Measurements from ENCODE around the gene FBXL12. TPM values are rescaled to one million over a fixed set of nuclear protein-coding genes. Genes with fewer than 3 reads are reported as not detected.
A peak's percentile ranks its signal among the peaks of the same experiment; 100 is the strongest.

FBXL12 gene
- 10 to 100 TPM; 35.5 to 36.0 TPM for total RNA-seq

DNA sequence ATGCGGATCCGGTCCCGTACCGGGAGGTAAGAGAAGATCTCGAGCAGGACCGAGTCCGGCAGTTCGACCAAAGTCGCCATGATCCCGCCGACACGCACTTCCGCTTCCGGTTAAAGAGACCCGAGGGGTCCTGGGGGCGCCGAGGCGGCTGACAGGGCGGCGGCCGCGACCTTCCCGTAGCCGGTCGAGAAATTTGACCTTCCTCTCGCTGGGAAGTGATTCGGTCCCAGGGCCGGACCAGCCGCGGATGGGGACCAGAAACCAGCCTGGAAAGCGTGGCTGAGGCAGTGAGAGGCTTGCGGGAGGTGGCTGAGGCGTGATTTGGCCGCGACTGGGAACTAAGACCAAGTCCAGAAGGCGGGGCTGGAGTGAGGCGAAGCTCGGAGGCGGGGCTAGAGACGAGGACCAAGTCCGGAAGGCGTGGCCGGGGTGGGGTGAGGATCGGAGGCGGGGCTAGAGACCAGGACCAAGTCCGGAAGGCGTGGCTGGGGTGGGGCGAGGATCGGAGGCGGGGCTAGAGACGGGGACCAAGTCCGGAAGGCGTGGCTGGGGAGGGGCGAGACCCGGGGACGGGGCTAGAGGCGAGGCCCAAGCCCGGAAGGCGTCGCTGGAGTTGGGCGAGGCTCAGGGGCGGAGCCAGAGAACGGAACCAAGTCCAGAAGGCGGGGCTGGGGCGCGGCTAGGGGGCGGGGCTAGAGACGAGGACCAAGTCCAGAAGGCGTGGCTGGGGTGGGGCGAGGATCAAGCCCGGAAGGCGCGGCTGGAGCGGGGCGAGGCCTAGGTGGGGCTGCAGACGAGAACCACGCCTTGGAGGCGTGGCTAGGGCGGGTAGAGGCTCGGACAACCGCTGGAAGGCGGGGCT is at the start of gene FBXL12:
Gene FBXL12, minus strand, starts transcription at position 346 of the 862 bp plus-strand sequence. Its CDS starts 266 bp downstream, at position 80.
- peak; percentile 95 for ATAC-seq
- Mint-ChIP-seq H3K4me3 (peak within 1 kb of the TSS; percentile 89), H3K9me3 (no peaks in the 10 kb centered on the region), H3K4me1 (ENCODE audit: low read depth in 2 of 2) (peaks cover 22 to 29% of the 10 kb centered on the region in 2 donors), H3K27me3 (no peaks in the 10 kb centered on the region), H3K27ac (peak within 1 kb of the TSS; percentile 82 to 83), H3K36me3 (peaks cover 10% of the 10 kb centered on the region)
- peak; percentile 100 for DNase-seq (ENCODE audit: low spot score)

- Mint-ChIP-seq H3K9me3 (no peaks in the 10 kb centered on the region), H3K27me3 (no peaks in the 10 kb centered on the region), H3K4me3 (no peak overlapping the region), H3K4me1 (ENCODE audit: low read depth in 2 of 2) (peaks cover 18 to 21% of the 10 kb centered on the region in 2 donors), H3K36me3 (no peaks in the 10 kb centered on the region), H3K27ac (no peak overlapping the region)
- ATAC-seq: peak; percentile 54 to 67
- no peak for DNase-seq (ENCODE audit: low spot score)
These were observed 47.0 kb upstream of the FBXL12 start for GRCh38 chr19:9865732-9866501.

DNA sequence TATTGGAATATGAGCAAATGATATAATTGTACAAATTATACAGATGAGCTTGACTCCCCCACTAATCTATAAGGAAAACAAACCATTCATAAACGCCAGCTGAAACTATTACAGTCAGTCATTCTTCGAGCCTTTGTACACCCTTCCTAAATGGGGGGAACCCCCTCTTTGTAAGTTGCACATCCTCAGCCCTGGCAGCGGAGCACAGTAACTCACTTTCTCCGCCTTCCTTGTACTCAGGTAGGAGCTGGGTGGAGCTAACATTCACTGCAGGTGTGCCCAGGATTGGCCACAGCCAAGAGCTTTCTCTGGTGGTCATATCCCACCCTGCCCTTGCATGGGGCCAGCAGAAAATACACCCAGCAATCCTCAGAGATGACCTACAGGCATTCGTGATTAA is 44.9 kb upstream of the FBXL12 start:
- DNase-seq (ENCODE audit: low spot score): no peak
- Mint-ChIP-seq H3K27ac (no peak overlapping the region), H3K4me1 (ENCODE audit: low read depth in 2 of 2) (peaks cover 24 to 27% of the 10 kb centered on the region in 2 donors), H3K4me3 (no peak overlapping the region), H3K36me3 (no peaks in the 10 kb centered on the region), H3K9me3 (no peaks in the 10 kb centered on the region), H3K27me3 (no peaks in the 10 kb centered on the region)
- ATAC-seq: no peak

GRCh38 chr19:9862938-9863337 is 44.1 kb upstream of the FBXL12 start:
- ATAC-seq (no peak), DNase-seq (ENCODE audit: low spot score) (no peak)
- Mint-ChIP-seq H3K27ac (peak overlapping the region in 1 of 2 donors; percentile 62), H3K36me3 (no peaks in the 10 kb centered on the region), H3K9me3 (no peaks in the 10 kb centered on the region), H3K4me3 (no peak overlapping the region), H3K4me1 (ENCODE audit: low read depth in 2 of 2) (peaks cover 32 to 35% of the 10 kb centered on the region in 2 donors), H3K27me3 (no peaks in the 10 kb centered on the region)

DNA sequence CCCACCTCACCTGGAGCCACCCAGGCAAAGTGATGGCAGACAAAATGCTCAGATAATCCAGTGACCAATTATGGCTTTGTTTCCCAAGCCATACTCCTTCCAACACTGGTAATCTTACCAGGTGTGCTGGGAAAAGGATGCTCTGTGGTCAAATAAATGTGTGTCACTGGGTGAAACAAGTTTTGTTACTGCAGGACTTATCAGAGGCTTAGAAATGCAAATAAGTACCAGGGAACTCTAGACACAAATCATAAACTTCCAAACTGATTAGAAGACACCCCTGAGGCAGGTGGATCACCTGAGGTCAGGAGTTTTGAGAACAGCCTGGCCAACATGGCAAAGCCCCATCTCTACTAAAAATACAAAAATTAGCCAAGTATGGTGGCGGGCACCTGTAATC is 42.6 kb upstream of the FBXL12 start:
- no peak for DNase-seq (ENCODE audit: low spot score)
- Mint-ChIP-seq H3K27ac (peak overlapping the region in 1 of 2 donors; percentile 11), H3K4me3 (no peak overlapping the region), H3K9me3 (no peaks in the 10 kb centered on the region), H3K4me1 (ENCODE audit: low read depth in 2 of 2) (peaks cover 37 to 41% of the 10 kb centered on the region in 2 donors), H3K36me3 (no peaks in the 10 kb centered on the region), H3K27me3 (no peaks in the 10 kb centered on the region)
- no peak for ATAC-seq

DNA sequence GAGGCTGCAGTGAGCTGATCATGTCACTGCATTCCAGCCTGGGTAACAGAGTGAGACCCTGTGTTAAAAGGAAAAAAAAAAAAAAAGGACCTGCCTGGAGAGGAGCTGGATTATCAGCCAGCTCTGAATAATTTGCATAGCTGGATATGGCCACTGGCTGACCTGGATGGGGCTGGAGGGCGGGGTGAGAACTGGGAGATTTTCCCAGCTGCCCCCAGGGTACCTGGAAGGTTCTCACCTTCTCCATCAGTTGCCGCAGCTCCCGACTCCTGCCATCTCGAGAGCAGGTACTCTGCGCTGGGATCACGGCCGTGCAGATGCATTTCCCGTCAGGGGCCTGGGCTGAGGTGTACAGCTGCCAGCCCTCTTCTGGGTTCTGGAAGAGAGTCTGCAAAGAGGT is 41.5 kb upstream of the FBXL12 start:
- Mint-ChIP-seq H3K4me3 (no peak overlapping the region), H3K4me1 (ENCODE audit: low read depth in 2 of 2) (peaks cover 31 to 33% of the 10 kb centered on the region in 2 donors), H3K27me3 (no peaks in the 10 kb centered on the region), H3K9me3 (no peaks in the 10 kb centered on the region), H3K36me3 (no peaks in the 10 kb centered on the region), H3K27ac (no peak overlapping the region)
- DNase-seq (ENCODE audit: low spot score) (no peak), ATAC-seq (no peak)

- H3K36me3 Mint-ChIP-seq: no peaks in the 10 kb centered on the region
- peaks cover 30 to 33% of the 10 kb centered on the region in 2 donors for H3K4me1 Mint-ChIP-seq (ENCODE audit: low read depth in 2 of 2)
- H3K27me3 Mint-ChIP-seq: no peaks in the 10 kb centered on the region
- DNase-seq (ENCODE audit: low spot score): no peak
- H3K27ac Mint-ChIP-seq: peak overlapping the region; percentile 83 to 86
- no peak for ATAC-seq
- H3K4me3 Mint-ChIP-seq: peak overlapping the region; percentile 80
- no peaks in the 10 kb centered on the region for H3K9me3 Mint-ChIP-seq
These were observed 39.9 kb upstream of the FBXL12 start for GRCh38 chr19:9858766-9859165.

DNA sequence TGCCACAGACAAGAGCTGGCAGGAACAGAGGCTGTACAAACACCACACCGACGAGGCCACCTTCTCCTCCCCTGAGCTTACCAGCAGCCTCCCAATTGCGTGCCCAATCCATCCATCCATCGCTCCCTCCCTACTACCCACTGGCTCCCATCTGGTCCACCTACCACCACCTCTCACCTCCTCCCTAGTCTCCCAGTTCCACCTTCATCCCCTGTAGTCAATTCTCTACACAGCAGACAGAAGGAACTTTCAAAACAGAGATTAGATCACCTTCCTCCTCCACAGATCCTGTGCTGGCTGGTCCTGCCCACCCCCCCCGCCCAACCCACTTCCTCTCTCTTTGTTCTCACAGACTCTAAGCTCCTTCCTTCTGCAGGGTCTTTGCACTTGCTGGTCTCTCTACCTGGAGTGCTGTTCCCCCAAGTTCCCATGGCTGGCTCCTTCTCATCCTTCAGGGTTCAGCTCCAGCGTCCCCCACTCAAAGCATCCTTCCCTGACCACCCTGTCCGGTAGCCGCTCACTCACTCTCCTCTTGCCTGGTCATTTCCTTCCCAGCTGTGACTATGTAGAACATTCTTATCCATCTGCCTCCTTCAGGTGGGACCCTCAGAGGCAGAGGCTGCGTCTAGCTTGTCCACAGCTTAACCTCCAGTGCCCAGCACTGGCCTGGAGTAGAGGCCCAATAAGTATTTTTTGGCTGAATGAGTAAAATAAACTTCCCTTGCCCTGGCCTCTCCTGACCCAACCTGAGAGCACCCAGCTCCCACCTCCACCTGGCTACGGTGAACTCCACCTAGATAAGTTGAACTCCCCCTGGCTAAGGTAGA is 39.3 kb upstream of the FBXL12 start:
- ATAC-seq: peak; percentile 21 to 47
- peak overlapping the region; percentile 83 to 86 for H3K27ac Mint-ChIP-seq
- no peaks in the 10 kb centered on the region for H3K9me3 Mint-ChIP-seq
- H3K27me3 Mint-ChIP-seq: no peaks in the 10 kb centered on the region
- peaks cover 30 to 31% of the 10 kb centered on the region in 2 donors for H3K4me1 Mint-ChIP-seq (ENCODE audit: low read depth in 2 of 2)
- H3K36me3 Mint-ChIP-seq: no peaks in the 10 kb centered on the region
- peak overlapping the region; percentile 80 for H3K4me3 Mint-ChIP-seq
- no peak for DNase-seq (ENCODE audit: low spot score)

GRCh38 chr19:9857076-9857721 is 38.3 kb upstream of the FBXL12 start:
- H3K4me1 Mint-ChIP-seq (ENCODE audit: low read depth in 2 of 2): peaks cover 27 to 28% of the 10 kb centered on the region in 2 donors
- DNase-seq (ENCODE audit: low spot score) (no peak), ATAC-seq (no peak)
- peak overlapping the region; percentile 83 to 86 for H3K27ac Mint-ChIP-seq
- no peaks in the 10 kb centered on the region for H3K27me3 Mint-ChIP-seq
- H3K9me3 Mint-ChIP-seq: no peaks in the 10 kb centered on the region
- H3K36me3 Mint-ChIP-seq: no peaks in the 10 kb centered on the region
- peak overlapping the region; percentile 80 for H3K4me3 Mint-ChIP-seq

DNA sequence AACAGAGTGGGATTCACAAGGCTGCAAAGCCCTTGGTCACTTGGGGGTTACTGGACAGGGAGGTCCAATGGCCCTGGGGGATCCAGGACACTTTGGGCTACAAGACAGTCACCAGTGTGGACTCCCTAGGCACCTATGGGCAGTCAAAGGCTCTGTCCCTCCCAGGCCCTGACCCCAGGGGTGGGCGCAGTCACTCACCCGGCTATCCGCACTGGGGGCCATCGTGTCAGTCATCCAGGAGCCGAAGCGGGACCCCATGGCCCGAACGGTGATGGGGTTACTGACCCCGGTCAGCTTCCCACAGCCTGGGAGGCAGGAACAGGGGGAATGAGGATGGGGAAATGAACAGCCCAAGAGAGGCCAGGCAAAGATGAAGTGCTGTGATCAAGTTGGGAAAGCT is 37.7 kb upstream of the FBXL12 start:
- no peak overlapping the region for H3K4me3 Mint-ChIP-seq
- no peak for DNase-seq (ENCODE audit: low spot score)
- peak overlapping the region; percentile 26 to 37 for H3K27ac Mint-ChIP-seq

DNA sequence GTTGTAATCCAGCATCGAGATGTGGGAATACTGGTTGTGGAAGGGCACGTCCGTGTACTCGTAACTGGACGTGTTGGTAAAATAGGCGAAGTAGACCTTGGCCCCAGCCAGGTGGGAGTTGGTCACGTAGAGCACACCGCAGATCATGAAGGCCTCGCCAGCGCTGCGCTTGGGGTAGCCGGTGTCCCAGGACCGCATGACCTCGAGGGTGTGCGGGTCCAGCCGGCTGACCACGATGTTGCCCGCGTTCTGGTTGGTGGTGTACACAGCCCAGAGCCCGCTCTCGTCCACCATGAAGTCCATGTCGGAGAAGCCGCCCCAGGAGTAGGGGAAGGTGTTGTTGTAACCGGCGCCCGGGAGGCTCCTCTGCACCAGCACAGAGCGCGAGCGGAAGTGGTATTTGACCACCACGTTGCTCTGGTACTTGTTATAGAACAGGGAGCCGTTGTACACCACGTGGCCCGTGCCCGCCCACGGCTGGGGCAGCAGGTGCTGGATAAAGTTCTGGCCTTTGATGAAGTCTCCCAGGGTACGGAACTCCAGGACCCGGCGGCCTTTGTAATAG is 35.5 kb upstream of the FBXL12 start:
- Mint-ChIP-seq H3K27me3 (no peaks in the 10 kb centered on the region), H3K36me3 (no peaks in the 10 kb centered on the region), H3K27ac (no peak overlapping the region), H3K4me1 (ENCODE audit: low read depth in 2 of 2) (peaks cover 25 to 27% of the 10 kb centered on the region in 2 donors), H3K4me3 (no peak overlapping the region), H3K9me3 (no peaks in the 10 kb centered on the region)
- ATAC-seq (no peak), DNase-seq (ENCODE audit: low spot score) (no peak)

More for the DNA sequence above, 37.7 kb upstream of the FBXL12 start:
- no peak for ATAC-seq
- no peaks in the 10 kb centered on the region for H3K9me3 Mint-ChIP-seq
- H3K36me3 Mint-ChIP-seq: no peaks in the 10 kb centered on the region
- H3K4me1 Mint-ChIP-seq (ENCODE audit: low read depth in 2 of 2): peaks cover 27 to 28% of the 10 kb centered on the region in 2 donors
- H3K27me3 Mint-ChIP-seq: no peaks in the 10 kb centered on the region

DNA sequence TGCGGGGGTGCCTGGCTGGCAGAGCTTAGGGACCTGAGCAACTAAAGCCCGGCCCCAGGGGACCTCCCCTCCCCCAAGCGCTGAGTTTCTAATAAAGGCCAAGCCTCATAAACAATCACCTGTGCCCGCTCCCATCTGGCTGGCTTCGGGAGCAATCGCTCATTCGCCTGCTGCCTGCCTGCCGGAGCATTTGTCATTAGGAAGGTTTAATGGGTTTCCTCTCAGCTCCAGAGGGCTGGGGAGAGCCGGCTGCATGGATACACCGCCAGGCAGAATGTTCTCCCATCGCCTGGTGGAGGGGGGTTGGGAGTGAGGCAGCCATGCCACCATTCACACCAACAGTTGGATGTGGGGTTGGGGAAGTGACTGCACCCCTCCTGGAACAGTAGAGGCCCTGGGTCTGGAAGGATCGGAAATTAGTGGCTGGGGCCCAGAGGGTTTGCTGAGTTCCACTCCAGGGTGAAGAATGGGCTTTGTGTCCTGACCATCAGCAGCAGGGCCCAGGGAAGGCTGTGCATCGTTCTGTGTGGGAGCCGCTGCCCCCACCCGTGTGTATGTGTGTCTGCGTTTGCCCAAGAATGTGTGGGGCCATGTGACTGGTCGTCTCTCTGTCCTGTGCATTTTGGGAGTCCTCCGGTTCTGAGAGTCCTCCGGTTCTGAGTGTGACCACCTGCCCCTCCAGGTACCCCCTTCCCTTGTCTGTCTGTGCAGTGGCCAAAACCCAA is 31.5 kb upstream of the FBXL12 start:
- peaks cover 0 to 16% of the 10 kb centered on the region in 2 donors for H3K4me1 Mint-ChIP-seq (ENCODE audit: low read depth in 2 of 2)

More for the DNA sequence above, 31.5 kb upstream of the FBXL12 start:
- DNase-seq (ENCODE audit: low spot score) (no peak), ATAC-seq (no peak)
- H3K27me3 Mint-ChIP-seq: no peaks in the 10 kb centered on the region
- no peak overlapping the region for H3K27ac Mint-ChIP-seq
- H3K9me3 Mint-ChIP-seq: no peaks in the 10 kb centered on the region
- no peaks in the 10 kb centered on the region for H3K36me3 Mint-ChIP-seq
- H3K4me3 Mint-ChIP-seq: no peak overlapping the region
